ENCODE data around the gene PAX7.

Gene PAX7

DNA sequence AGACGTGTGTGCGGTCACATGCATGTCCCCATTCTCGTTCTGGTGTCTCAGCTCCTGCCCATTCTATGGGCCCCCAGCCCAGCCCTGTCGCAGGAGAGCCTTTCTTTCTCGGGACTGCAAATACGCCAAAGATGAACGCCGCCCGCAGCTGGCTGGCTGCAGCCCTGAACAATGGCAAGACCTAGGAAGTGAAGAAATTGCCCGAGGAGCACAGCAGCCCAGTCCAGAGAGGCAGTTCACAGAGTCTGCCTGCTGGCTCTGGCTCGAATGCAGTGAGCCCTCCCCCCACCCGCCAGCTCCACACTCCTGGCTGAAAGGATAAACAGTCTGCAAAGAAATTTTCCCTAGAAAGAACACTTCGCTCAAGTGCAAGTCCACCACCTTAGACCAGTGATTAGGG, 23.3 kb downstream of the PAX7 start:
- no peaks in the 10 kb centered on the region for H4K20me1 ChIP-seq (ENCODE audit: insufficient read depth)
- H3K4me2 ChIP-seq, result no peak overlapping the region
- H3K4me3 ChIP-seq (IDR thresholded peaks at IDR 0.05; ENCODE audit: insufficient read depth, low read depth, low read length), result no peak overlapping the region
- peaks cover 45% of the 10 kb centered on the region for H3K27me3 ChIP-seq (ENCODE audit: insufficient read depth, low read depth)
- no peak overlapping the region for H3K27ac ChIP-seq
- H3K4me1 ChIP-seq (ENCODE audit: low read depth, poor library complexity, severe bottlenecking), result no peaks in the 10 kb centered on the region
- H2AFZ ChIP-seq (ENCODE audit: low read depth), result no peak overlapping the region
- no peak overlapping the region for H3K9ac ChIP-seq
- TF ChIP-seq, protein P1, sequence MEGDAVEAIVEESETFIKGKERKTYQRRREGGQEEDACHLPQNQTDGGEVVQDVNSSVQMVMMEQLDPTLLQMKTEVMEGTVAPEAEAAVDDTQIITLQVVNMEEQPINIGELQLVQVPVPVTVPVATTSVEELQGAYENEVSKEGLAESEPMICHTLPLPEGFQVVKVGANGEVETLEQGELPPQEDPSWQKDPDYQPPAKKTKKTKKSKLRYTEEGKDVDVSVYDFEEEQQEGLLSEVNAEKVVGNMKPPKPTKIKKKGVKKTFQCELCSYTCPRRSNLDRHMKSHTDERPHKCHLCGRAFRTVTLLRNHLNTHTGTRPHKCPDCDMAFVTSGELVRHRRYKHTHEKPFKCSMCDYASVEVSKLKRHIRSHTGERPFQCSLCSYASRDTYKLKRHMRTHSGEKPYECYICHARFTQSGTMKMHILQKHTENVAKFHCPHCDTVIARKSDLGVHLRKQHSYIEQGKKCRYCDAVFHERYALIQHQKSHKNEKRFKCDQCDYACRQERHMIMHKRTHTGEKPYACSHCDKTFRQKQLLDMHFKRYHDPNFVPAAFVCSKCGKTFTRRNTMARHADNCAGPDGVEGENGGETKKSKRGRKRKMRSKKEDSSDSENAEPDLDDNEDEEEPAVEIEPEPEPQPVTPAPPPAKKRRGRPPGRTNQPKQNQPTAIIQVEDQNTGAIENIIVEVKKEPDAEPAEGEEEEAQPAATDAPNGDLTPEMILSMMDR (conservative IDR thresholded peaks at IDR 0.05; ENCODE audit: low read depth, low read length), result no peak
- H3K79me2 ChIP-seq (ENCODE audit: insufficient read depth, low read depth), result no peaks in the 10 kb centered on the region
- H3K36me3 ChIP-seq (ENCODE audit: insufficient read depth), result no peaks in the 10 kb centered on the region

DNA sequence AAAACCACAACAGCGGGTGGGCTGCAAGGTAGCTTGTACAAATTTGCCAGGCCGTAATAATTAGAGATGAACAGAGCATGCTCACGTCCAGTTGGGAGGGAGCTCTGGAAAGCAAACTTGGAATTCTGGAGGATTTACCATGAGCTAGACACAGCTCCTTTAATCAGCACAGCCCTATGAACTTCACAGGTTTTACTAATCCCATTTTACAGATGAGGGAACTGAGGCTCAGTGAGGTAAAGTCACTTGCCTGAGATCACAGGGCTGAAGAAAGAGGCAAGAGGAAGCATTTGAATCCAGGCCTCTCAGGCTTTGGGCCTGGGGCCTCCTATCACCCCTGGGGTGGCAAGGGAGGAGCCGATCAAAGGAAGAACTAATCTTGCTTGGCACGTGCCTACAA, 24.0 kb downstream of the PAX7 start:
- Histone ChIP-seq H3K4me2 (no peak overlapping the region), H3K4me1 (ENCODE audit: low read depth, poor library complexity, severe bottlenecking) (no peaks in the 10 kb centered on the region), H4K20me1 (ENCODE audit: insufficient read depth) (no peaks in the 10 kb centered on the region), H3K27me3 (ENCODE audit: insufficient read depth, low read depth) (peaks cover 45% of the 10 kb centered on the region), H3K27ac (no peak overlapping the region), H3K4me3 (IDR thresholded peaks at IDR 0.05; ENCODE audit: insufficient read depth, low read depth, low read length) (no peak overlapping the region), H3K9ac (no peak overlapping the region), H3K79me2 (ENCODE audit: insufficient read depth, low read depth) (no peaks in the 10 kb centered on the region), H2AFZ (ENCODE audit: low read depth) (no peak overlapping the region), H3K36me3 (ENCODE audit: insufficient read depth) (no peaks in the 10 kb centered on the region)
- TF ChIP-seq, protein P1 (conservative IDR thresholded peaks at IDR 0.05; ENCODE audit: low read depth, low read length), result no peak

DNA sequence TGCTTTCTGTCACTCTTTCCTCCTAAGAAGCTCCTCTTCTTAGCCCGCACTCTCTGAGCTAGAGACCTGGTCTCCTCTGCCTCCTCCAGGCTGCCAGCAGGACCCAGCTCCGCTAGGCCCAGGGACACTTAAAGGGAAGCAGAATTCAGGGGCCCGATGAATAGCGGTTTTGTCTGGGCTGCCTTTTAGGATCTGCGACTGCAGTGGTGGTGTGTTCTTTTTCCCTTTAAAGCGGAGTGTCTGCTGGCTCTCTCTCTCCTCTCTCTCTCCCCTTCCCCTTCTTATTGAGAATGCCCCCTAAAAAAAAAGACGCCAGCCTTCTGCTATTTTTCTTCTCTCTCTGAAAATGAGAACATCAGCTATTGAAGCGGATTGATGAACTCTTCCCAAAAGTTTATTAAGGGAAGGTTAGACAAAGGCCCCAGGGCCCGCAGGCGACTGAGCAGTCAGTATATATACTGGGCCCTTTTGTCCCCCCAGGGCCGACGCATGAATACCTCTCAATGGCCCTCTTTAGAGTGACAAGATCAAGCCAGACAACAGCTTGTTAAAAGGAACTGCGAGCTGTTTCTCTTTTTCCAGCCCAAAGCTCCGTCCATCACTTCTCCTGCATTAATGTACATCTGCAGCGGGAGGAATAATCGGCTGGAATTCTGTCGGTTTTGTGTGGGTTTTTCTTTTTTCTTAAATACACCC, 27.0 kb downstream of the PAX7 start:
- Histone ChIP-seq H2AFZ (ENCODE audit: low read depth) (no peak overlapping the region), H3K4me2 (no peak overlapping the region), H3K27ac (no peak overlapping the region), H3K9ac (no peak overlapping the region), H3K4me3 (IDR thresholded peaks at IDR 0.05; ENCODE audit: insufficient read depth, low read depth, low read length) (no peak overlapping the region), H3K27me3 (ENCODE audit: insufficient read depth, low read depth) (peaks cover 41% of the 10 kb centered on the region), H3K36me3 (ENCODE audit: insufficient read depth) (no peaks in the 10 kb centered on the region), H4K20me1 (ENCODE audit: insufficient read depth) (no peaks in the 10 kb centered on the region), H3K79me2 (ENCODE audit: insufficient read depth, low read depth) (no peaks in the 10 kb centered on the region), H3K4me1 (ENCODE audit: low read depth, poor library complexity, severe bottlenecking) (no peaks in the 10 kb centered on the region)
- TF ChIP-seq, protein P1 (conservative IDR thresholded peaks at IDR 0.05; ENCODE audit: low read depth, low read length), result no peak

DNA sequence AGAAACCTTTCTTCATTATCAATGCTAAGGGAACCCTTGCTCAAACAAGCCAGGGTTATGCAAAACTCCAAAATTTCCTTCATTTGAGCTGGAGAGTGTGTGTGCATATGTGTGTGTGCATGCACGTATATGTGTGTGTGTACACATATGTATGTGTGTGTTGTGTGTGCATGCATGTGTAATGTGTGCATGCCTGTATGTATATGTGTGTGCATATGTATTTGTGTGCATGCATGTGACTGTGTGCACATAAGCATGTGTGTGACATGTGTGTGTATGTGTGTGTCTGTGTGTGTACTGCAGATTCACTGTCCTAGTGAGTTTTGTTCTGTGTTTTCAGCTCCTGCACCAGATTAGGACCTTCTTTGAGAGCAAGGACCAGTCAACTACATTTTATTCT, 28.2 kb downstream of the PAX7 start:
- Histone ChIP-seq H4K20me1 (ENCODE audit: insufficient read depth) (no peaks in the 10 kb centered on the region), H3K36me3 (ENCODE audit: insufficient read depth) (no peaks in the 10 kb centered on the region), H3K27ac (no peak overlapping the region), H3K79me2 (ENCODE audit: insufficient read depth, low read depth) (no peaks in the 10 kb centered on the region), H3K4me3 (IDR thresholded peaks at IDR 0.05; ENCODE audit: insufficient read depth, low read depth, low read length) (no peak overlapping the region), H3K27me3 (ENCODE audit: insufficient read depth, low read depth) (peaks cover 40% of the 10 kb centered on the region), H3K4me1 (ENCODE audit: low read depth, poor library complexity, severe bottlenecking) (no peaks in the 10 kb centered on the region), H3K9ac (no peak overlapping the region), H2AFZ (ENCODE audit: low read depth) (no peak overlapping the region), H3K4me2 (no peak overlapping the region)
- TF ChIP-seq, protein P1 (conservative IDR thresholded peaks at IDR 0.05; ENCODE audit: low read depth, low read length), result no peak

All from KMS-11 (cell line).